NCI-H128 (cell line): Measurements from ENCODE around the gene MYOF.
A peak's percentile ranks its signal among the peaks of the same experiment; 100 is the strongest.
"Not testable (repeated sequence)": the region's sequence is repeated elsewhere in the genome, so short reads cannot be mapped to it uniquely, and the experiment has no call there.

ENCODE experiments used
- DNase-seq: peaks from one replicate; lab custom pipeline; 2025; ENCODE audit not compliant: unreplicated experiment; lab: John Stamatoyannopoulos, UW

Gene MYOF

DNA sequence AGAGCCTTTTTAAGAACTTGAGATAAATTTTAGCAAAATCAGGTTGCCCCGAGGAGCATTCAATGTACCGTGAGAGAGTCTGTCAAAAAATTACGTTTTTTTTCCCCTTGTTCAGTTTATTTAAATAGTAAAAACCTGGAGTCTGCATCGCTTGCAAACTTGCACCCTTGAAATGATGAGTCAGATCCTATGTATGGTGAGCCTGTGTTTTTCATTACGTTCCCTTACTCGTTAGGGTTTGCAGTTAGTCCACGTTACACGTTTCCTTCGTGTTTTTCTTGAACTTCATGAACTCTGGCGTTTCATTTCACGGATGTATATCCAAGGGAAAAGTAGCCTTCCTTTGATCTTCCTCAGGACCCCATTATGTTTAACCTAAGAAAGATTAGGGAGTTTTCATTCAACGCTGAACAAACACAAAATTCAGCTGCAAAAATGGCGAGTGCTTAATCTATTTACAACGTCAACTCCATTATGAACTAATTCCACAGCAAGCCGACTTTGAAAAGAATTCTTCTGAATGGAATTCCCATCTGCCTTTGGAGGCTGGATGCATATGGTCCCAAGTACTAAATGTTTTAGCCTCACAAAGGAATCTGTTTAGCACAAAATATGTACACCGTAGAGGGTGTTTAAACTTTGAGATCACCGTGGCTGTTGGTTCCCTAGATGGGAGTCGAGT, 182.4 kb downstream of the MYOF start:
- DNase-seq = no peak

DNA sequence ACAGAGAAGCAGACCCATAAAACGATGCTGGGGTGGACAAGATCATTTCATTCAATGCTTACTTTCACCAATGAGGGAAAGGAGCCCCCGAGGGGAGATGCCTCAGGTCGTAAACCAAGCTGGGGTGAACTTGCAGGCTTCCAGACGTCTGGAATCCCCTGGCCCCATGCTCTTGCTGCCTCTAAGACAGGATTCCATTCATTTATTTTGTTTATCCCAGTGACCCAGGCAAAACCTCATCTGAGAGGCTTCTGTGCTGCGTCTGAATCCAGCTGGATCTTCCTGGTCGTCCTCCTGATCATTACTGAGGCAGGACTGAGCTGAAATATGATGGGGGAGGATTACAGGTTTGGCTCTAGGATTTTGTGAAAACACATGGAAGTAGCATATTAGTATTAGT, 182.9 kb downstream of the MYOF start:
- no peak for DNase-seq

GRCh38 chr10:93296151-93296550, 186.0 kb downstream of the MYOF start:
- DNase-seq = no peak

DNA sequence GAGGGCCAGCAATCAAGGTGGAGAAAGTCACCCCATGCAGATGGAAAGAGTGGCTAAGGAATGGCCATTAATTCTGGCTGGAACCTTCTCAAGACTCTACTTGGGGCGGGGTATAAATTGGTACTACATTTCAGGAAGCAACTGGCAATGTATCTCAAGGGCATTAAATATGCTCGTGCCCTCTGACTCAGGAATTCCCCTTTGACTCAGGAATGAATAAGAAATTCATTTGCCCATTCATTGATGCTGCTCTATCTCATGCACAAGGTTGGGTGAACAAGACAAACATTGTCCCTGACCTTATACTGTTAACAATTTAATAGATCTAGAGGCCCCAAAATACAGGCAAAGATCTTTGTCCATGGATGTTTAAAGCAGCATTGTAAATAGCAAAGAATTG, 188.1 kb downstream of the MYOF start:
- DNase-seq = no peak

DNA sequence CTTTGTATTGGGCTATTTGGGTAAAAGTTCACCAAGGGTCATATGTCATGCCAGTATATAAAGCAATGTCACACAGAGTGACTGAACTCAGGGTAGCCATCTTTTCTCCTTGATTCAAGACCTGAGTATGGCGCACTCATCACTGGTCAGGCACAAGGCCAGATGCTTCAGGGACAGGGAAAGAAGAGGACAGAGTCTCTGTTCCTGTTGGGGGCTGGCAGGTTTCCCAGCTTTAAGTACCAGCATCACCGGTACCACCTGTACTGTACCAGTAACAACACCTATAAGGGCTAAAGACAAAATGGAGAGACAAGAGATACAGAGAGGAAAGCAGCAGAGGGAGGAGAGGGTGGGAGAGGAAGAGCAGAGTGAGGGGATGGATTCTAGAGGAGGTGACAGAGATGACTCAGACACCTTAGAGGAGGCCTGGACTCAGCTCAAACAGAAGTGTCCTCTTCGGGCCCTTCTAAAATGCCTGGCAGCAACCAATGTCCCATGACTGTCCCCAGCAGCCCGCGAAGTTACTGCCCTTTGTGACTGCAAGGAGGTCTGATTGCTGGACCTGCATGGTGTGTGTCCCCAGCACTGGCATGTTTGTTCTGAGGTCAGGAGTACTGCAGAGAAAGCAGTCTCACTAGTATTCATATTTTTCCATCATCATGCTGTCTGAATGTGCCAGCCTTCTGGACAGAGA, 191.3 kb downstream of the MYOF start:
- DNase-seq = no peak

DNA sequence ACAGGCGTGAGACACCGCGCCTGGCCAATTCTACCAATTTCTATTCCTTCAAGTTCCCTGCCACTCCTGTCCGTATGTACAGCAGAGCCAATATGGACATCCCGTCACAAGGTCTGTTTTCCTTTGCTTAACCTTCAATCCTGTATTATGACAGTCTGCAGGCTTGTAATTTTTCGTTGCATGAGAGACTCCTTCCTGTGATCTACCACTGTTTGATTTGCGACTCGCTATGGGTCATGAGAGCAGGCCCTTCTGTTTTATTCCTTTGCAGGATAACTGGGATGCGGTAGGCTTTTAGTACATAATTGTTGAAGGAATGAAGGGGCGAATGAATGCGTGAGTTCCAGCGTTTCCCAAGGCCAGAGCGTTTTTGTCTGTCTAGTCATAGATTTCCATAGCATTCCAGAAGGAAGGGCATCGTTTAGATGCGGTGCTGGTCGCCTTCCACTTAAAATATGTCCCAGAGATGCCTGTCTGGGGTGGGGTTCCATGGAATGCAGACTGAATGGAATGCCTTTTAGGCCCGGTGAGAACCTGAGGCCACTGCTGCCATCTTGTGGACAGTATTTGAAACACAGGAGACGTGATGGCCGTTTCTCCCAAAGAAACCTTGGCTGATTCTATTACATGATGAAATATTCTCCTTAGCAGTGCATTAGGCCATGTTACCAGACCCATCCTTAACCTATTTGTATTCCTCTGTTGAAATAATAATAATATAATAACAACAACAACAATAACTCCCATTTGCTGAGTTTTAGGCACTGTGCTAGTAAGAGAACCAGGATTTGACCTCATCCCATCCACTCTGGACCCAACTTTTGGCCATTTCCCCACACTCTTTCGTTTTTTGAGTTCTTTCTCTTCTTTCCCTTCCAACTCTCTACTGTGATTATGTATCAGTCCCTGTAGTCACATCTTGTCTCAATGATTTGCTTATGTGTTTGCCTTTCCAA, 193.2 kb downstream of the MYOF start:
- DNase-seq = peak; percentile 28

DNA sequence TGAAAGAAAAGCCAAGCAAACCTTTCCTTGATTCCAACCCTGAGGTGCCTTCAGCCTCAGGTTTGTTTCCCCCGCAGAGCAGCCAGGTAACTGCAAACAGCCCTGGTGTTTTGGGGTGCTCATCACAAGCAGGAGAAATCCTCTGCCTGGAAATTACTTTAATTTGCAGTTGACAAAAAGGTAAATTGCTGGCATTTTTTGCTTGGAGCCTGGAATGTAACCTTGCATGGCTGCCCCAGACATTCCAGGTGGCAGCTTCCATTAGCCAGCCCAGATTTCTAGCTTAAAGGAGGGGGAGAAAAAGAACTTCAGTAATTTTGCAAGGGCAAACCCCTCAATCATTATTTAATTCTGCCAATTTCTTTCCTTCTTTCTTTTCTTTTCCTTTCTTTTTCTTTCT, 194.4 kb downstream of the MYOF start:
- DNase-seq = no peak

DNA sequence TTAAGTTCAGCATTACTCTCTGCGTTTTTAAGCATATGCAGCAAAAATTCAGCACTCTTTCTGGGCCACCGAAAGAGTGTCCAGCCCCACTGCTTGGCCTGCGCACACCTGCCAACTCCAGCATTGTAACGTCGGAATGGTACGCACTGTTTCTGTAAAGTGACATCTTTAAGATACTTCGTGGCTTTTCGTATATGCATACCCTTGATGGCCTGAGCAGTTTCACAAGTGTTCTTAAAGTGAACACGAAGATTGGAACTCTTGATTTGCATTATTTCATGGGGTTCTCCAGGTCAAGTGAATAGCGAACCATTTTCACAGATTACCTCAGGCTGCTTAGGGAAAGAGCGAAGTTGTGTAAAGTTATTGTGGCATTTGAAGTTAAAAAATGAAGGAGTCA, 197.9 kb downstream of the MYOF start:
- not testable (repeated sequence) for DNase-seq

DNA sequence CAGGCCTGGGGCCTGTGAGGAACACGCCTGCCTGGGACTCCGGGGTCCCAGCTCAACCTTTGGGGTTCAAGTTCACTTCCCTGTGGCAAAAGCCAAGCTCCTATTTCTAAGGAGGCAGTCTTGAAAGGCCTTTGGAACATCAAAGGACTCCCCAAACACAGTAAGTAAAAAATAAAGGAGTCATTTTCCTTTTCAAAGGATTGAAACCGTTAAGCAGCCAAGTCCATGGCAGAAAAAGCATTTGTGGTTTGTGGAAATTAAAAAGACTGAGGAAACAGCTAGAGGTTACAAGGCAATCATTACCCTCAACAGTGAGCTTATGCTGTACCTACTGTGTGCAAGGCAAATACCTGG, 200.8 kb downstream of the MYOF start:
- DNase-seq = no peak

DNA sequence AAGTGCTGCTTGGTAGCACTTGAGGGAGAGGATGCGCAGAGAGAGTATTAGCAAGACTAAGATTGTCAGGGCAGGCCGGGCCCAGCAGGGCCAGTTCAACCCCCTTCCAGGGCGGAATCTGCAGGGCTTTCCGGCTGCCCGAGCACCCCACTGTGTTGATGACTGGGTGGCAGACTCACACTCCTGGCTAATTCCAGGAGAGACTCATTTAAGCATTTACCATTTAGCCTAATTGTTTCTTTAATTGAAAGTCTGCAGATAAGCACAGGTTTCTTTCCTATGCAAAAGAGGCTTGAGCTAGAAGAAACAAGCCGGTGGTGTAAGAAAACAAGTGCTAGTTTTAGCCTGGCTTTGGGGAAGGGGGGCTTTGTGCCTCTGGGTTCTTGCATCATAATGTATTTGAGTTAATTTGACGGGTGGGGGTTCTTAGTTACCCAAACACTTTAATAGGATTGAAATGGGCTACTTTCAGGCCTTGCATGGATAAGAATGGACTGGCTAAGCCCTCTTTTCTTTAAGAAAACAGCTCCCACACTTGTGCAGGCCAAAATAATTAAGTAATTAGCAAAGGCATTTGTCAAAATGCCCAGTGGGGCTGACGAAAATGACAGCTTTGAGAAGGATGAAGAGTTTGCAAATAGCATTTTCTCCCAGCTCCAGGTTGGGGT, 201.3 kb downstream of the MYOF start:
- DNase-seq = no peak

DNA sequence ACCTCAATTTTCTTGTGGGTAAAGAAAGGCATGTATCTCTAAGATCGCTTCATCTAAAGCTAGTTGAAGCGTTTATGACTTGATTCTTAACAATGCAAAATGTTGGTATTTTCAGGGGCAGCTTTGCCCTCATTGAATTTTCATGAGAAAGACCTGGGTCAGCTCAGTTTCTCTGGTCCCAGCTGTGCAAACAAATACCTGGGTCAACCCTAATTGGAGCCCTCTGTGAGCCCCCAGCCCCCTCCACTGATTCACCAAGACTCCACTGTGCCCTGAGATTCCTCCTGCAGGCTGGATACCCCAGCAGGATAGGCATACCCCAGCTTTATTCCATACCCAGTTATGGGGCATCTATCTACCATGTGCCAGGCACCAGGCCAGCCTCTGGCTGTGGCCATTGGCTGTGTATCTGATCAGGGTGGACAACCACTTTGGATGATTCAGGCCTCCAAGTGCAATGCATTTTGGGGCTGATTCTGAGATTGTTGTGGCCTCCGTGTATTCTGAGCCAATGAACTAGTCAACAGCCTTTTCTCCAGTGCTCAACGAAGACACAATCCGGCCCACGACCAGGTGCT, 201.9 kb downstream of the MYOF start:
- DNase-seq = no peak

- no peak for DNase-seq
These were observed 204.8 kb downstream of the MYOF start for GRCh38 chr10:93277360-93277759.

DNA sequence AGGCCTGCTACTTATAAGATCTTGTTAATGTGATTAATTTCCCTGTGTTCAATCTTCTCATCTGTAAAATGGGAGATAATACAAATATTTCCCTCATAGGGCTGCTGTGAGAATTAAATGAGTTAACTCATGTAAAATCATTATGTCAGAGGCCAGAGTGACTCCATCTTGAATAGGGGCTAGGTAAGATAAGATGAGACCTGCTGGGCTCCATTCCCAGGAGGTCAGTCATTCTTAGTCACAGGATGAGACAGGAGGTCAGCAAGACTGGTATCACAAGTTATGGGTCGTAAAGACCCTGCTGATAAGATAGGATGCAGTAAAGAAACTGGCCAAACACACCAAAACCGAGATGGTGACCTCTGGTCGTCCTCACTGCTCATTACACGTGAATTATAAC, 207.7 kb downstream of the MYOF start:
- DNase-seq = no peak

GRCh38 chr10:93272884-93273675, 209.1 kb downstream of the MYOF start:
- no peak for DNase-seq

DNA sequence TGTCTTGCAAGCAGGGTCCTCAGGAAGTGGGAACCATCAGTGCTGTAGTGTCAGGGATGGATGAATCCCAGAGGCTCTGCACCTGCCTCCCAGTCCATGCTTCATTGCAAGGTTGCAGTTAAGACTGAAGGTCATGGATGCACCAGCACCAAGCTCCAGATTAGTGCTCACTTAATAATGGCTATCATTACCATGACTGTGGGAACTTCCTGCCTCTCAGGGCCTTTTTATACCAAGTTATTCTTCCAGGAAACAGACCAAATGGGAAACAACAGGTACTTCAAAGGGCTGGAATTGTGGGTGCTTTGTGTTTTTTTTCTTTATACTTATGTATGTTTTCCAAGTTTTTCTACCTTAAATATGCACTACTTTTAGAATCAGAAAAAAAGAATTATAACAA, 210.8 kb downstream of the MYOF start:
- no peak for DNase-seq

GRCh38 chr10:93269281-93269680, 212.9 kb downstream of the MYOF start:
- DNase-seq = no peak

DNA sequence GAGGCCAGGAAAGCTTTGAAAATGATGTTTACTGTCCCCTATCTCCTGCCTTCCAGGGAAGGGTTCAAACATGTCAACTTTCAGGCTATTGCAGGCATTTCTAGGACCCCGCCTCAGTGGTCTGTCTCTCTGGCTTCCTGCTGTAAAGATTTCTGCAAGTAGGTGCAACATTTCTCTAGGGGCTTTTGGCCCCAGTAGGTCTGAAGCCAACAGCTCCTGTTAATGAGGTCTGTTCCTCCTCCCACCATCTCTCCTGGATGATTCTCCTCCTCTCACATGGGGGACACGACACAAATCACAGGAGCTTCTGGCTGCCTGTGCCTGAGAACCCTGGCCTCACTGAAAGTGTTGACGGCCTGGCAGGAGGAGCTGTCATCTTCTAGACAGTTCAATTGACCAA, 214.1 kb downstream of the MYOF start:
- no peak for DNase-seq

GRCh38 chr10:93267521-93267920, 214.6 kb downstream of the MYOF start:
- DNase-seq = no peak

DNA sequence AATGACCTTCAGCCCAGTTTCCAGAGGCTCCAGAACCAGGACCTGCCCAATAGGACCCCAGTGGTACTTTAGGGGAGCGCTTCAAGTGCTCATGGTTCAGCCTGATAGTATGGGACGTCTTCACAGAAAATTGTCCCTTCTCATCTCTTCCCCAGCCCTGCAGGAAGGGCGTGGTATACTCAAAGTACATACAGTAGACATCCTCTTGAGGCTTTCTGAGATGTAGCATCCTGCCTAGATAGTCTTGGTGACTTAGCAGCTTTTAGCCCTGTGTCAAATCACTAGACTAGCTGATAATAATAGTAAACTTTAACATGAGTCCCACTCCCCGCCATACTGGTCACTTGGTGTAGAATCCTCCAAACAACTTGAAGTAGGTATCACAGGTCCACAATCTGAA, 215.3 kb downstream of the MYOF start:
- DNase-seq = no peak

GRCh38 chr10:93261961-93262610, 220.0 kb downstream of the MYOF start:
- no peak for DNase-seq
